ENCODE measurements around the gene SLC18A2.

The SLC18A2 gene

DNA sequence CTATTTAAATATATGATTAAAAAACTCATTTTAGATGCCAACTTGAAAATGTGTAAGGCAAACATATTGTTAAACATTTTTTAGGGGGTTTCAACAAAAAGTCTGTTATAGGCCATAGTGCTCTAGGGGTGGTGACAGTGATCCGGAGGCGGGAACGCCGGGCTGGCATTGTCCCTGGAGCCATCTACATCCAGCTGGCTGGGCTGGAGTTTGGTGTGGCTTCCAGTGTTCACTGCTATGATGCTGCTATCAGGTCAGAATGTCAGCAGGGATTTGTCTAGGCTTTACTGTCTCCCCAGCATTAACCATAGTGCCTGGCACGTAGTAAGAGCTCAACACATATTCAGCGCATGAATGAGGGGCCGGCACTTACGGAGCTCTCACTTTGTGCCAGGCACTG is 1.9 kb upstream of the SLC18A2 start:
- DNase-seq, result no peak

DNA sequence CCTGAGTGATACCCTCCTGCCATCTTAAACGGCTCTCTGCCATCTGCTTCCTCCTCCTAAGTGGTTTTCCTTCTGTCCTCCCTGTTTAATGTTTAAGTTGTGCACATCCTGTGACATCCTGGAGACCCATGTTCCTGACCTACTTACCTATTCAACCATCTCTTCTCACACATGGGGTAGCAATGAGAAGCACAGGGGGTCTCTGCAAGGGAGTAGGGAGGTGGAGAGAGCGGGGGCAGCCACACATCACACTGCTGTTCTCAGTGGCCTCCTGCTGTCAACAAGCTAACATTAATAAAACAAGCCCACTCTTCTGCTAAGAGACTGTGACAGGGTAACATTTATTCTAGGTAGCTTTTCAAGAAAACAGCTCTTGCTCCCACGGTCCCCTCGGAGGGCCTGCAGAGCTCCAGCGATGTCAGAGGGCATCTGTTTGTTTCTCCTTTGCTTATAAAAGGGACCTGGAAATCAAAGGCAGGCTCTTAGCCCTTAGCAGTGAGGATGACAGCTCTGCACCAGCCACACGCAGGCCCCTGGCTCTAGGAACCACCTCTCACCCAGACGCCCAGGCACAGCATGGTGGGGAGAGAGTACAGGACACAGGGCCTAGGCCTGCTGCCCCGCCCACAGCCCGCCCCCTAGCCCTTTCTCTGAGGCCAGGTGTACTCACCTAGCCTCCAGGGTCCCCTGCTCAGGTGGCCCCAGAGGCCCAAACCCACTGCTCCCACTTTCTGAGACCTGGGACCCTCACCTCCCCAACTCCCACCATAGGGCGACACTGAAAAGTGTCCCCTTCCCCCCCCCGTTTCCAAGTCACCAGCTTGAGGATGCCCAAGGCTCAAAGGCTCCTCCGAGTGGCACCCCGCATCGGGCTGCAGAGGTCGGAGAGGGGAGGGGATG is 943 bp upstream of the SLC18A2 start:
- DNase-seq, result no peak

DNA sequence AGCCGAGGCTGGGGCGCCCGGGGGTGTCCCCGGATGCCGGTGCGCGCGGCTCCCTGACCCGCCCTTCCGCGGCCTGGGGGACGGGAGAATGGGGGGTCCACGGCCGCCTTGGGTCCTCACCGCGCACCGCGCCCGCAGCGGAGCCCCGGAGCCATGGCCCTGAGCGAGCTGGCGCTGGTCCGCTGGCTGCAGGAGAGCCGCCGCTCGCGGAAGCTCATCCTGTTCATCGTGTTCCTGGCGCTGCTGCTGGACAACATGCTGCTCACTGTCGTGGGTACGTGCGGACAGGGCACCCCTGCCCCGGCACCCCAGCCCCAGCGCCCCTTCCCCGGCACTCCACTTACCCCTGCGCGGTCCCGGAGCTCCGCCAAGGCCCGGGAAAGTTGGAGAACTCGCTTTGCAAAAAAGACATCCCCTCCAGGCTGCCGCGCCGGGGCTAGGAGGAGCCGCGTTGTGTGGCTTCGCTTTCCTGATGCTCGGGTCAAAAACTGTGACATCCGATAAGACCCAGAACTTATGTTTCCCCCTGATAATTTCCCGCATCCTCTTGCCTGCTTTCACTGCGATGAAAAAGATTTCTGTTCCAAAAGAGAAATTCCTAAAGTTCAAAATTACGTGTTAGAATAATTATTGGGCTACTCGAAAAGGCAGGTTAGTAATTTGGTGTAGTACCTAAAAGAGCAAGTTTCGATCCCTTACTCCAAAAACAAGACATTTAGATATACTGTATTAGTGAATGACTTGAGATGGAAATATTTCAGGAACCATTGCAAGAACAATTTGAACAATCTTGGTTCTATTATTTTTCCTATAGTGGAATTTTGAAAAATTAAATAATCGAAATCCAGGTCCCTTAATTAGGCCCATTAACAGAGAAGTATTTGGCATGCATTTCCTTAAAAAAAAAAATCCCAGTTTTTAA is 888 bp downstream of the SLC18A2 start:
- no peak for DNase-seq

DNA sequence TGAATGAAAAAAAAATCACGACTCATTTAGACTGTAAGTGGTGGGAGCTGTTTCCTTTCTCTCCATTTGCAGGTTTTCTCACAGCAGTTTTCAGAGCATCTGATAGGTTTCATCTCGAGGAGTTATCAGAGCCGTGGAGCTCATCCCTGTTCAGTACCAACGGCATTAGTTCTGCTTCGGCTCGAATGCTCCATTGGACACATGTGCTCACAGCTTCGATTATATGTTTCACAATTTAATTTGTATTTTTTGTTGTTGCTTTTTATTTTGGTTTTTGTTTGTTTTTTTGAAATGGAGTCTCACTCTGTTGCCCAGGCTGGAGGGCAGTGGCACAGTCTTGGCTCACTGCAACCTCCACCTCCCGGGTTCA is 1.5 kb downstream of the SLC18A2 start:
- DNase-seq, result no peak

DNA sequence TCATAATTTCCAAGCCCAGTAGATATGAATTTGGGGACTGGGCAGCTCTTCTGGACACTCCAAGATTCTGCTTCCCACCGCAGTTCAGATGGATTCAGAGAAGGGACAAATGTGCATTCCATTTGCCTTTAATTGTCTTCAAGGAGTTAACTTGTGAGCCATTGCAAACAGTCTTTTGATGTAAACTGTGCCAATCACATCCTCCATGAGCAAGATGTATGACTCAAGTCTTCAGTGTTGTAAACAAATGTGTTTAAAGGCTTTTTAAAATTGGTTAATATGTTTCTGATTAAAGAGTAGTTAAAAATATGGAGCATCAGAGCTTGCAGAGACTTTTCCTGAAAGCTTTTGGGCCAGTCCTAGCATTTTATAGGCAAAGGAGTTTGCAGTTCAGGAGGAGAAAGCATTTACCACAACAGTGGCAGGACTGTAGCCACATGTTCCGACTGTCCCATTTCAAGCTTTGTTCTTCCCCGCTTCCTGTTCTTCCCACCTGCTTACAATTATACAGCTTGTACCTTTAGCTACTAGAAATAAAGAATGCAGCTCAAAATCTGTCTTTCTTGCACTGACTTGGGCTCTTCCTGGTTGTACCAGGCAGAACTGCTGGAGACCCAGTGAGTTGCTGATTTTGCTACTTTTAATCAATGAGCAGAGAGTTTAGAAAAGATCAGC is 6.2 kb downstream of the SLC18A2 start:
- DNase-seq, result no peak

DNA sequence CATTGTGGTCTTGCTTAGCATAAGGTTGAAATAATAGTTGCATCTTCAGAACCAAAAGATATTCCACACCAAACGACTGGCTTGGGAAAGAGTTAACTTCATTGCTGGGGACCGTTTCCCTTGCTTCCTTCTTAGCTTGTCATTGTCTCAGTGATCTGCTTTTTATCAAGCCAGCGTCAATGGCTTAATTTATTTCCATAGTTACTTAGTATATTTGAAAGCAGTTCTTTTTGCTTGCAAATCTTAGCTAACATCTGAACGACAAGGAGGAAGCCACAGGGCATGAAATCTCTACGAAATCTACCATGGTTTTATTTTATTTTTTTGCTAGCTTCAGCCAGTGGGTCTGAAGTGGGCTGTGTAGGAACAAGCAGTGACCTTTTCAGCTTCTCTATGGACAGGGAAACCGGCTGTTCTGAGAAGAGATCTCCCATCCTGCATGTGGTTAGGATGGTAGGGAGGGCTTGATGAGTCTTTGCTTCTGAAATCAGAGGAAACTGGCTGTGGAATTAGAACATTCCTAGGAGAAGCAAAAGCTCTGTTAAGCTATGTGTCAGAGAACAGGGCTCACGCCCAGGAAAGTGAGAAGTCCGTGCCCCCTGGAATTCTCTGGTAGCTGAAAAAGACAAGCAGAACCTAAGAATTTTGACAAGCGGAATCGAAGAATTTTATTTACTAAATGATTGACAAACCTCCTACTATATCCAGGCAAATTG is 8.0 kb downstream of the SLC18A2 start:
- DNase-seq, result no peak

DNA sequence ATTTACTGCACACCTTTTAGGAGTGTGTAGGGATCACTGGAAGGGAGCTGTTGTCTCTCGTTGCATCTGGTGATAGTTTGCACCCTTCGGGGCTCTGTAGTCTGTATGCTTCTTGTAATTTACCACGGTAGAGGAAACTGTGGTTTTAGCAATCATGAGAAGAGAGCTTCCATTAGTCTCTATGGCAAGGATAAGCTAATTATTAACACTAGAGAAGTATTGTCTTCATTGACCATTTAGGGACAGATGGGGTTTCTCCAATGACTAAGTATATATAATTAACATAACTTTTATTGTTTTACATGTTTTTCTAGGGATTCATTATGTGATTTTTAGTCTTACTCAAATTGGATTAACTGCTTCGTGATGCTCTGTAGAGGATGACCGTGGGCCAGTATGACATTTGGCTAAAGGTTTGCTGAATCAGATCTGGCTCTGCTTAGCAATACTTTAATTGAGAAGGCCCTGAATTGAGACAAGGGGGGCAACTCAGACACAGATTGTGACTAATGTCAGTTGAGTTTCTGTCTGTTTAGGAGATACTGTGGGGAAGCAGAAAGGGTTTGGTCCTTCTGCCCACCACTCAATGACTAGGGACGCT is 8.7 kb downstream of the SLC18A2 start:
- DNase-seq, result no peak

DNA sequence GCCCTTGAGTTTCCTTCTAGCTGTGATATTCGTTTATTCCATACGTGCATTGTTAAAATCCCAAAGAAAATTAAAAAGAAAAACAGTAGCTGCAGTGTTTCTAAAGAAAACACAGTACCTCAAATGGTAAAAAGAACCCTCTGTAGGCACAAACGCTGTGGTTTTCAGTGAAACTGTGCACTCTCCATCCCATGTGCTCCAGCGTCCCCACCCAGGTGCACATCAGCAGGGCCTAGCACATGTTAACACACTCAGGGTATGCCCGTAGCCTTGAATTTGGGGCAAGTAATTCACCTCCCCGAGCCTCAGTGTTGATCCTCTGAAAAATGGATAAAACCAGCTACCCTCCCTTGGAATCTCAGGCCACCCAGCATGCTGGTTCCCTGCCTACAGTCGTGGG is 9.5 kb downstream of the SLC18A2 start:
- no peak for DNase-seq

DNA sequence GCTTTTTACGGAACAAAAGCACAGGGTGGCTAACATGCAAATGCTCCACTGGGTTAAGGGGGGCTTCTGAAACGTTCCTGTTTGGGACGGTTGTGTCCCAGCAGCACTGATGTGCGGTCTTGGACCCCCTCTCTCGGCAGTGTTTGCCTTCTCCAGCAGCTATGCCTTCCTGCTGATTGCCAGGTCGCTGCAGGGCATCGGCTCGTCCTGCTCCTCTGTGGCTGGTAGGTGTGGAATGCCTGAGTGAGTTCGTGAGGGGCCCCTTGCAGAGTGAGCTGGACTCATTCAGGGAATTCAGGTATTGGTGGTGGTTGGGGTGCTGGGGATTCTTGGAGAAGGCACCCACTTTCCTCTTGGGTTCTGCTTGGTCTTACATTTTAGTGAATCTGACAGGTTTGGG is 13.0 kb downstream of the SLC18A2 start:
- DNase-seq, result no peak

DNA sequence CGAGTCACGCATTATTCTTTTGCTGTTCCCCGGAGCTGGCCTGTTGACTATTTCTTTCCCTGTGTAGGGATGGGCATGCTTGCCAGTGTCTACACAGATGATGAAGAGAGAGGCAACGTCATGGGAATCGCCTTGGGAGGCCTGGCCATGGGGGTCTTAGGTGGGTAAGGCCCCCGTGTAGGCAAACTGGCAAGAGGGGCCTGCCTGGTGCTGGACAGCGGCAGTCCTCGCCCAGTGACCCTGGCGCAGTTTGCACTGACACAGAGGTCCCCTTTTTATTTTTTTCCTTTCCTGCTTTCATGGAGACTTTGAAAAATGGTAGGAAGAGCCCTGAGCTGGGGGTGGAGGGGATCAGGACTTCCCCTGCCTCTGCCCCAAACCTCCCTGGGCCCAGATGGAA is 13.4 kb downstream of the SLC18A2 start:
- DNase-seq, result no peak

DNA sequence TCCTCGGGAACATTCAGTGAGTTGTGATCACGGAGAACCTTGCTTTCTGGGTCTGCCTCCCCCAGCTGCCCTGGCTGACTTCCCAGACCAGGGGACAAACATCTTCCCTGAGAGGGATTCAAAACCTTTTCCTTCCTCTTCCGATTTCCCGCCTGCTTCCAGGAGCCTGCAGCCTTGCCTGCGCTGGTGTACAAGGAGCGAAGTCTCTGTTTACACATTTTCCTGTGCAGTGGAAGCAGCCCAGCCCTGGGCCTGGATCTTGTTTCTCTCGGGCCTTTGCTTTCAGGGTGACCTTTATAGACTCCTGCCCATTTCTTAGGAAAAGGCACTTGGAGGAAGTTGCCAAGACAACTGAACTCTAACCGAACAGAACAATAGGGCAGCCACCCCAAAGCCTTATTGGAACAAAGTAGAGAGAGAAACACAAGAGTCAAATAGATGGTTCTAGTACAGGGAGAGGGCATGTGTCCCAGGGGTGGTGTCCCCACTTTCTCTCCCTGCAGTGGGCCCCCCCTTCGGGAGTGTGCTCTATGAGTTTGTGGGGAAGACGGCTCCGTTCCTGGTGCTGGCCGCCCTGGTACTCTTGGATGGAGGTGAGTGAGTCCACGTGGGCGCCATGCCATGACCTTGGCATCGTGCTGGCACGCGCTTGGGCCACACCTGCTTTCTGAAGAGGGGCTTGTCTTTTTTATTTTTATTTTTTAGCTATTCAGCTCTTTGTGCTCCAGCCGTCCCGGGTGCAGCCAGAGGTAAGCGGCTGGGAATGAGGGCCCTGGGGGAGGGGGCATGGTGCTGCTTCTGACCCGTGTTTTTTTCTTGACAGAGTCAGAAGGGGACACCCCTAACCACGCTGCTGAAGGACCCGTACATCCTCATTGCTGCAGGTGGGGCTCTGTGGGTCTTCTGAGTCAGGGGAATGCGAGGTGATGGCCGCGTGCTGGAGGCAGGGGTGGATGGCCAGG is 14.1 kb downstream of the SLC18A2 start:
- DNase-seq, result no peak

DNA sequence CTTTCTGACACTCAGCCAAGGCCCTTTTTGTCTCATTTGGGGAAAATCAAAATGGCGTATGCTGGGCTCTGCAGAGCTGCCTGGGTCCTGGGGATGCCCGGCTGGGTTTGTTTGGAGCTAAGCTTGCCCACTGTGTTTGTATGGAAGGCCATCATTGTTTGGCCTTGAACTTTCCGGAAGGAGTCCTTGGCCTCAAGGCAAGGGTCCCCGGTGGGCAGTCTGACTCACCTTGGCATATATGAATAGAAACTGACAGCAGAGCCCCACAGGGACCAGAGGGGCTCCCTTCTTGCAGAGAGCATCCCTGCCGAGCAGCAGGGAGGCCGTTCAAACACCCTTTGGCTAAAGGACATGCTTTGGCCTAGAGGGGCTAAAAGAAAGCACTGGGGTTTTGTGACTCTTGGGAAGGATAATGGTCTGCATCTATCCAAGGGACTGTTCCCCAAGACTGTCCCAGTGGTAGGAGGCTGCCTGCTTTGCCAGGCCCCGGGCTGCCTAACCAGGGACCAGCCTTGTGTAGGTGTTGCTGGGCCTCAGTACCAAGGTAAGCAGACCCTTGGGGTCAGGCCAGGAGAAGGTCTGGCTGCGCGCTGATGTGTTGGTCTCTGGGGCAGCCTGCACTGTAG is 15.0 kb downstream of the SLC18A2 start:
- DNase-seq, result no peak

DNA sequence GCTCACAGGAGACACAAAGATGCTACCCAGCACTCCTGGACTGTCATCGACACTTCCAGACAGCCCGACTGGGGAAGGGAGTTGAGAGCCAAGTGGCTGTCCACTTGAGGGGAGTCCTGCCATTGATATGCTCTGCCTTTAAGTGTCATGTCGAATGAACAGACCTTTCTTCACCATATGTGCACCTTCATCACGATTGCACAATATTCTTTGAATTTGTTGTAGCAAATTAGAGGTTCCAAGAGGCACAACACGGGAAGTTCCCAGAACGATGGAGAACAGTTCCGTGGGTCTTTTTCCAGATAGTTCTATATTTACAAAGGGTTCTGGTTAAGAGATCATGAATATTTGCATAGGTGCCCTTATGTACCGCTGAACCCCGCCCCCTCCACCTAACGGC is 16.0 kb downstream of the SLC18A2 start:
- no peak for DNase-seq

DNA sequence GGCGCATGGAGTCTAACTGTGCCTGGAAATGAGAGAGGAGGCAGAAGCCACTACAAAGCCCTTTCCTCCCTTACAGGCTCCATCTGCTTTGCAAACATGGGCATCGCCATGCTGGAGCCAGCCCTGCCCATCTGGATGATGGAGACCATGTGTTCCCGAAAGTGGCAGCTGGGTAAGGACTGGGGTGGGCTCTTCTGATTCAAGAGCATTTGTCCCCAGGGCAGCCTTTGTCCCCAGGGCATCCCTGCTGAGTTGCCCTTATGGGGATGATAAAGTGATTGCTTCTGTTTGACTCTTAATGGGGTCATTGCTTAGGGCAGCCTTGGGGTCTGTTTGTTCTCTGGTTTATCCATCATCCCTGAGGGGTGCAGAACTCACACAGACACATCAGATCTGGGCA is 16.8 kb downstream of the SLC18A2 start:
- DNase-seq, result no peak

DNA sequence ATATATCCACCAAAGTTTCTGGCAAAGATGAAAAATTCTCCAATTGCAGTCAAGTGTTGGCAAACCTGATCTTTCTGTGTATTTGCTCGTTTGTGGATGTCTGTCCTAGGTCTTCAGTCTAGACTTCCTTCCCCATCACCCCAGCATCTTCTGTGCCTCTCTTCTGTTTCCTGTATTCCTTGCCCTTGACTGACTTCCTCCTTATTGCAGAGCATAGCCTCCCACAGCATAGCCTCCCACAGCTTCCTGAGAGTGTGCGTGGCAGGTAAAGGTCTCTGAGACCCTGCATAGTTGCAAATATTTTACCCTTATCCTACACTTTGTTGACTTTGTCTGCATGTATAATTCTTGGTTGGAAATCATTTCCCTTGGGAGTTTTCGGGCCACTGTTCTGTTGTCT is 18.4 kb downstream of the SLC18A2 start:
- DNase-seq, result no peak

DNA sequence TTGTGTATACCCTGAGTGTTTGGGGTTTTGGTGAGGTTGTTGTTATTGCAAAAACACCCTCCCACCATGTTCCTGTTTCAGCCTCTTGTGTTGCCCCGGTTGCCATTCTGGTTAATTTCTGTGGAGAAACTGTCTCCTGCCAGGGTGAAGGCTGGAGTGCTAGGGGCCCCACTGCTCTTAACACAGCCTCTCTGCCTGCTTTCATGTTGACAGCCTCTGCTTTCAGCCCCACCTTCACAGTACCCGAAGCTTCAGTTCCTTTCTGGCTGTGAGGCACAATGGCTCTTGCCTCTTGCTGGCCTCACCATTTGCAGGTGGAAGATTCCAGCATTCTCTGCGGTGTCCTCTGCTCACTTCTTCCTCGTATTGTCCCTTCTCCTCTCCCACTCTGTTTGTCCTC is 19.2 kb downstream of the SLC18A2 start:
- no peak for DNase-seq

DNA sequence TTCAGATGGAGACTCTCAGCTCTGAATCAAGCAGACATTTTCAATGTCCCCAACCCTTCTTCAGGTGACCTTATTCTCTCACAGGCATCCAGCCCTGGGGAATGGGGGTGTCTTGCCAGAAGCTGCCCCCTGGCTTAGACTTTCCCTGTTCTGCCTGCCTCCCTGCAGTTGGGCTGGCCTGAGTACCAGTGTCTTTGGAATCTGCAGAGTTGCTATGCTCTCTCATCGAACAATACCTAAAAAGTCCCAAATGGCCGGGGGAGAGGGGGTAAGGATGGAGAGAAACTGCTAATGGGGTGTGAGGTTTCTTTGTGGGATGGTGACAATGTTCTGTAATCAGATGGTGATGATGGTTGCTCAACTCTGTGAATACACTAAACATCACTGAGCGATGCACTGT is 20.6 kb downstream of the SLC18A2 start:
- no peak for DNase-seq

DNA sequence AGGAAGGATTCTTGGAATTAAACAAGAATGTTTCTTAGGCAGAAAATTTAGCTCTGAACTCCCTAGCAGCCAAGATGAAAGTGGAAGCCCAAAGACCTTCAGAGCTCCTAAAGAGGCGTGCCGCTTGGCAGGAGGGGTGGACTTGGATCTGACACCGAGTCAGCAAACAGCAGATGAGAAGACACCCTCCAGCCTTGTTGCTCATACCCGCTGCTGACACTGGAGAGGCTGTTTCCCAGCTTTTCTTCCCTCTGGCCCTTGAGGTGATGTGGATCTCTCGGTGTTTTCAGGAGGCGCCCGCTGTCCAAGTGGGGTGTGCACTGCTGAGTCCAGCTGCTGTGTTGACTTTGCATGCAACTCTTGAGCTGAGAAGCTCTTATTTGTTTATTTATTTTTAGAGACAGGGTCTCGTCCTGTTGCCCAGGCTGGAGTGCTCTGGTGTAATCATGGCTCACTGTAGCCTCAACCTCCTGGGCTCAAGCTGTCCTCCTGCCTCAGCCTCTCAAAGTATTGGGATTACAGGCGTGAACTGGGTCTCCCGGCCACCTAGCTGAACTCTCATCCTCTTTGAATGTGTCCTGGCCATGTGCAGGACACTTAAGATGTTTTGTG is 21.5 kb downstream of the SLC18A2 start:
- DNase-seq, result no peak

DNA sequence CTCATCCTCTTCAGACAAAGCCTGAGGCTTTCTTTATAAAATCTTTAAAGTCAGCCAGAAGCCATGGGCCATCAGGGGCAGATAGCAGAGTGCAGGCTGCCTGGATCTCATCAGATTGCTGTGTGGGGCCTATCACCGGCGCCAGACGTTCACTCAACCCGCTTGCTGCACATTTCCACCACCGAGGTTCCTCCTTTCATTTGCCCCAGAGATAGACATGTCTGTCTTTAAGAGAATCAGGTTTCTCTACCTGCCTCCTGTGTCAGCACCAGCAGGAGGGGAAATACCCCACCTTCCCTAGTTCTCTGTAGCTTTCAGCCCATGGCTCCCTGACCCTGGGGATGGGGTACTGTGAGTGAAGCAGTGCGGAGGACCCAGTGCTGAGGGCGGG is 22.0 kb downstream of the SLC18A2 start:
- DNase-seq, result no peak

DNA sequence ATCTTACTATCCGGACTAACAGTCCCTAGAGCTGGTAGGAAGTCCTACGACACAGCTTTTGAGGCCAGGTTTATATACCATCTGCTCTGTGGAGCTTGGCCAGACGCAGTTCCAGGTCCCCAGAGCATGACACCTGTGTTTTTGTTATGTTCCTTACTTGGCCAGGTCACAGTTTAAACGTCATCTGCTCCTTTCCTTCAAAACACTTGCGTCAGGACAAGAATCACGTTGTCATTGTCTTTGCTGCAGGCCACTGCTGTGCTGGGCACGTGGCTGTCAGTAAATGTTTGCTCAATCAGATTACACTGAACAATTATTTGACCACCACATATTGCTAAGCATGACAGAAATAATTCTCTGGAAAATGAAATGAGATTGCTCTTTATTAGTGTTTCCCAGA is 23.9 kb downstream of the SLC18A2 start:
- no peak for DNase-seq
